Colonic mucosa (tissue), 4 donors: ENCODE results near the gene IRF1. TPM values are rescaled to one million over a fixed set of nuclear protein-coding genes. Genes with fewer than 3 reads are reported as not detected.

ENCODE experiments used
- DNase-seq: peaks from one replicate; pipeline ENCODE4 v3.0.0-alpha.2; 2020
- H3K27ac ChIP-seq: fragments of 200-600 bp; one replicate; pipeline ENCODE4 v1.8.0; 2021
- H3K27me3 ChIP-seq: fragments of 200-600 bp; one replicate; pipeline ENCODE4 v1.8.0; 2021
- H3K36me3 ChIP-seq: fragments of 200-600 bp; one replicate; pipeline ENCODE4 v1.8.0; 2021
- H3K4me1 ChIP-seq: fragments of 200-600 bp; one replicate; pipeline ENCODE4 v1.8.0; 2021; ENCODE audit warnings: mild to moderate bottlenecking
- H3K4me3 ChIP-seq: fragments of 200-600 bp; one replicate; pipeline ENCODE4 v1.8.0; 2021
- H3K9ac ChIP-seq, 2 donors: one replicate each; pipeline ENCODE4 v1.7.0; 2013; ENCODE audit warnings: control low read depth in 2 of 2, low read depth in 2 of 2, low read length in 2 of 2
- H3K9me3 ChIP-seq: fragments of 200-600 bp; one replicate; pipeline ENCODE4 v1.8.0; 2021
- CTCF ChIP-seq: fragments of 200-600 bp; IDR thresholded peaks from one replicate; pipeline ENCODE4 v1.8.0; 2022; ENCODE audit warnings: antibody characterized with exemption, mild to moderate bottlenecking
- intact Hi-C: fragments of 100-400 bp; cut with DNase I; formaldehyde crosslinking; loops from one replicate; pipeline ENCODE4 v1.14.1; 2022
- total RNA-seq, 2 donors: library from RNA; stranded (reverse); fragmentation: NEBNext Ultra II Directional in 1 of 2; extraction: Animal tissue kit (Norgen Biotek cat#: 25700) in 1 of 2; gene quantifications; one replicate each; pipeline ENCODE4 v1.2.1, GENCODE V29; 2021
- donor health status: healthy.
- donor health status: DM: no; HTN: no; CAD: no.
- donor health status: DM: no; HTN: no; CAD: no.

IRF1 gene
- total RNA-seq, 2 donors from 2014 or later: 59.7 to 87.8 TPM

- Histone ChIP-seq H3K36me3 (no peaks in the 10 kb centered on the region), H3K9ac (peak overlapping the region in 1 of 2 donors; percentile 72), H3K27me3 (no peaks in the 10 kb centered on the region), H3K4me1 (peaks cover 44% of the 10 kb centered on the region), H3K9me3 (no peaks in the 10 kb centered on the region), H3K27ac (peak overlapping the region; percentile 64), H3K4me3 (no peak overlapping the region)
- no peak for TF ChIP-seq CTCF
- intact Hi-C loops: no loop called here
- no peak for DNase-seq
Measured at GRCh38 chr5:132462856-132463745, 27.5 kb downstream of the IRF1 start.

DNA sequence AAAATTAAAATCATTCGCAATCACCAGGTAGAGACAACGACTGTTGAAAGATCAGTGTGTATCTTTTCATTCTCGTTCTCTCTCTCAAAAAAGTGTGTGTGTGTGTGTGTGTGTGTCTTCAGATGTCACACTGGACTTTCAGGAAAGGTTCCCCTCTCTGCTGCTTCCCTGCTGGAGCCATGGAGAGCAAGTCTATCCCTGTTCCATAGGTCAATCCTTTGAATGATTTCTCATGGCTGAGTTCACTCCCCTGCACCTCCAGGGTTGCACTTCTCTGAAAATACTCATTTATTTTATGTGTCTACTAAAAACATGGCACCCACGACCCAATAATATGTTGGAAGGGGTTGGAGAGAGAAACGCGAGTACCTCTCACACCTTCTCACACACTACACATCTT is 28.2 kb downstream of the IRF1 start:
- H3K27ac ChIP-seq: no peak overlapping the region
- H3K36me3 ChIP-seq: no peaks in the 10 kb centered on the region
- DNase-seq: no peak
- H3K4me3 ChIP-seq: no peak overlapping the region
- no peaks in the 10 kb centered on the region for H3K9me3 ChIP-seq
- H3K4me1 ChIP-seq: peaks cover 44% of the 10 kb centered on the region
- TF ChIP-seq CTCF: no peak
- intact Hi-C loops: no loop called here
- H3K9ac ChIP-seq: peak overlapping the region in 1 of 2 donors; percentile 72
- H3K27me3 ChIP-seq: no peaks in the 10 kb centered on the region

GRCh38 chr5:132461569-132462070 is 29.0 kb downstream of the IRF1 start:
- intact Hi-C loops: no loop called here
- TF ChIP-seq CTCF: no peak
- H3K27ac ChIP-seq: no peak overlapping the region

GRCh38 chr5:132460846-132461568 is 29.6 kb downstream of the IRF1 start:
- Histone ChIP-seq H3K36me3 (no peaks in the 10 kb centered on the region), H3K27me3 (no peaks in the 10 kb centered on the region), H3K9ac (no peak overlapping the region), H3K27ac (peak overlapping the region; percentile 90), H3K4me3 (no peak overlapping the region), H3K9me3 (no peaks in the 10 kb centered on the region), H3K4me1 (peaks cover 57% of the 10 kb centered on the region)
- no peak for TF ChIP-seq CTCF
- DNase-seq: no peak
- intact Hi-C loops: no loop called here

More at GRCh38 chr5:132461569-132462070, 29.0 kb downstream of the IRF1 start:
- Histone ChIP-seq H3K27me3 (no peaks in the 10 kb centered on the region), H3K4me1 (peaks cover 51% of the 10 kb centered on the region), H3K36me3 (no peaks in the 10 kb centered on the region), H3K9me3 (no peaks in the 10 kb centered on the region), H3K4me3 (no peak overlapping the region), H3K9ac (no peak overlapping the region)
- no peak for DNase-seq

- no peak for DNase-seq
- Histone ChIP-seq H3K27me3 (no peaks in the 10 kb centered on the region), H3K4me1 (peaks cover 59% of the 10 kb centered on the region), H3K4me3 (no peak overlapping the region), H3K9ac (no peak overlapping the region), H3K36me3 (no peaks in the 10 kb centered on the region), H3K27ac (peak overlapping the region; percentile 90), H3K9me3 (no peaks in the 10 kb centered on the region)
- intact Hi-C loops: no loop called here
- peak; percentile 15 for TF ChIP-seq CTCF
Measured at GRCh38 chr5:132459983-132460838, 30.4 kb downstream of the IRF1 start.
